ENCODE data around the gene ACAP2. TPM values are rescaled to one million over a fixed set of nuclear protein-coding genes. Genes with fewer than 3 reads are reported as not detected.

The ACAP2 gene
- total RNA-seq, 1 donor from 2014 or later, result 46.0 TPM

DNA sequence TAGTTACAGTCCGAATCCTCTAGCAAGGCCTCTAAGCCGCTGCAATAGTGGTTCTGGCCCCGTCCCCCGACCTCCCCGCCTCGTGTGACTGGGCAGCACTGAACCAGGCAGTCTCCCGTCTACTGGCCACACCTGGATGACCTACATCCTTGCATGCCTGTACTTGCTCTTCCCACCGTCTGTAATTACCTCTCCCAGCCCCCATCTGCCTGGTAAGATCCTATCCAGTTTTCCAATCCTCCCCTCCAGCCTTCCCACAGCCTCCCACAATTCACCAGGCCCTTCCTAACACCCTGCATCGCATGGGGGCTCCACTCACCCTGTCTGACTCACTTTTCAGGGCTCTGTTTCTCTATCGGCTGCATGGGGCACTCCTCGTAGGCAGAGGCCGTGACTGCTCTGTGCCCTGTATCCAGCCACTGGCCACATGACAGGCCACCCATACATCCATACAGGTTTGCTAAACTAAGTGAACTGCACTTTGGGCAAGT, 204.7 kb downstream of the ACAP2 start:
- H3K9me3 ChIP-seq (ENCODE audit: insufficient read depth, low read depth, low read length), result no peaks in the 10 kb centered on the region
- no peak overlapping the region for H3K9ac ChIP-seq (ENCODE audit: low read length)
- no peak overlapping the region for H2AFZ ChIP-seq (ENCODE audit: low read depth, low read length)
- H3K4me1 ChIP-seq (ENCODE audit: insufficient read depth, low read length), result no peaks in the 10 kb centered on the region
- Mint-ChIP-seq H3K9me3 (ENCODE audit: unreplicated experiment) (peaks cover 4% of the 10 kb centered on the region), H3K27me3 (ENCODE audit: low read depth, unreplicated experiment) (no peaks in the 10 kb centered on the region), H3K27ac (ENCODE audit: unreplicated experiment) (no peak overlapping the region), H3K4me1 (ENCODE audit: low read depth, unreplicated experiment) (peaks cover 13% of the 10 kb centered on the region), H3K36me3 (ENCODE audit: low read depth, unreplicated experiment) (peaks cover 11% of the 10 kb centered on the region), H3K4me3 (ENCODE audit: unreplicated experiment) (no peak overlapping the region)
- no peak overlapping the region for H3K4me2 ChIP-seq (ENCODE audit: low read length)
- no peak for TF ChIP-seq EZH2 (IDR thresholded peaks at IDR 0.05; ENCODE audit: insufficient read depth, low read length)
- TF ChIP-seq, protein P1, sequence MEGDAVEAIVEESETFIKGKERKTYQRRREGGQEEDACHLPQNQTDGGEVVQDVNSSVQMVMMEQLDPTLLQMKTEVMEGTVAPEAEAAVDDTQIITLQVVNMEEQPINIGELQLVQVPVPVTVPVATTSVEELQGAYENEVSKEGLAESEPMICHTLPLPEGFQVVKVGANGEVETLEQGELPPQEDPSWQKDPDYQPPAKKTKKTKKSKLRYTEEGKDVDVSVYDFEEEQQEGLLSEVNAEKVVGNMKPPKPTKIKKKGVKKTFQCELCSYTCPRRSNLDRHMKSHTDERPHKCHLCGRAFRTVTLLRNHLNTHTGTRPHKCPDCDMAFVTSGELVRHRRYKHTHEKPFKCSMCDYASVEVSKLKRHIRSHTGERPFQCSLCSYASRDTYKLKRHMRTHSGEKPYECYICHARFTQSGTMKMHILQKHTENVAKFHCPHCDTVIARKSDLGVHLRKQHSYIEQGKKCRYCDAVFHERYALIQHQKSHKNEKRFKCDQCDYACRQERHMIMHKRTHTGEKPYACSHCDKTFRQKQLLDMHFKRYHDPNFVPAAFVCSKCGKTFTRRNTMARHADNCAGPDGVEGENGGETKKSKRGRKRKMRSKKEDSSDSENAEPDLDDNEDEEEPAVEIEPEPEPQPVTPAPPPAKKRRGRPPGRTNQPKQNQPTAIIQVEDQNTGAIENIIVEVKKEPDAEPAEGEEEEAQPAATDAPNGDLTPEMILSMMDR (IDR thresholded peaks at IDR 0.05; ENCODE audit: insufficient read depth, low read depth, low read length), result no peak
- H3K27me3 ChIP-seq (ENCODE audit: insufficient read depth, low read length), result no peaks in the 10 kb centered on the region
- H3K79me2 ChIP-seq (ENCODE audit: insufficient read depth, low read length), result peaks cover 21% of the 10 kb centered on the region
- no peak overlapping the region for H3K27ac ChIP-seq (ENCODE audit: low read depth, low read length)
- FAIRE-seq (no peak), DNase-seq (ENCODE audit: low read depth) (no peak)
- H4K20me1 ChIP-seq (ENCODE audit: insufficient read depth, low read length), result peaks cover 4% of the 10 kb centered on the region
- no peak overlapping the region for H3K4me3 ChIP-seq (ENCODE audit: insufficient read depth, low read depth, low read length)
- no peaks in the 10 kb centered on the region for H3K36me3 ChIP-seq (ENCODE audit: insufficient read depth, low read length)

DNA sequence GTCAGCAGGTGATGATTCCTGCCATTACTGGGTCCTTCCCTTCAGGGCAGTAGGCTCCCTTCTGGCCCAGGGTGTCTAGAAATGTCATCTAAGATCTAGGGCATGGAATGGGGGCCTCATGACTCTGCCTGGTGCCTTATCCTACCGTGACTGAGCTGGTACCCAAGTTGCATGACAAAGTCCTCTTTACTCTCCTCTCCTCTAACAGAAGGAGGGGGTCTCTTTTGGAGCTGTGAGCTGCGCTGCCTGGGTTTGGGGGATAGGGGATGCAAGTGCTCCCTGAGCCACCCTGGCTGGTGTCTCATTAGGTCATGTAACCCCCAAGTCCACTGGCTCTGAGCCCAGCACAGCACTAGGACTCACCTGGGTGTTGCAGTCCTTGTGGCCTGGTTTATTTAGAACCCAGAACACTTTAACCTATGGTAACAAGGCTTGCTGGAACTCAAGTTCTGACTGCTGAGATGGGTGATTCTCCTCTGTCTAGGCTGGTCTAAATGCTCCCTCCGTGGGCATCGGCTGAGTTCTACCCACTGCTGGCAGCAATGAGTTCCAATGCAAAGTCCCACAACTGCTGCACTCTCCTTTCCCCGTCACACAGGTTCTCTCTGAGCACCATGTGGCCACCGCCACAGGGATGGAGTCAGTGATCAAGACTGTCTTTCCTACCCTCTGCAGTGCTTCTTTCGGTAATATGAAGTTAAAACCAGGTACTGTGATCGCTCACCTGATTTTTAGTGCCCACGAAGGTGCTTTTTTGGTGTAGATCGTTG, 205.8 kb downstream of the ACAP2 start:
- Histone ChIP-seq H3K27me3 (ENCODE audit: insufficient read depth, low read length) (no peaks in the 10 kb centered on the region), H3K9me3 (ENCODE audit: insufficient read depth, low read depth, low read length) (no peaks in the 10 kb centered on the region), H2AFZ (ENCODE audit: low read depth, low read length) (no peak overlapping the region), H3K4me1 (ENCODE audit: insufficient read depth, low read length) (no peaks in the 10 kb centered on the region), H3K4me3 (ENCODE audit: insufficient read depth, low read depth, low read length) (no peak overlapping the region), H3K79me2 (ENCODE audit: insufficient read depth, low read length) (peaks cover 11% of the 10 kb centered on the region), H3K36me3 (ENCODE audit: insufficient read depth, low read length) (no peaks in the 10 kb centered on the region), H3K27ac (ENCODE audit: low read depth, low read length) (no peak overlapping the region), H4K20me1 (ENCODE audit: insufficient read depth, low read length) (no peaks in the 10 kb centered on the region), H3K9ac (ENCODE audit: low read length) (no peak overlapping the region), H3K4me2 (ENCODE audit: low read length) (no peak overlapping the region)
- DNase-seq (ENCODE audit: low read depth) (no peak), FAIRE-seq (no peak)
- H3K9me3 Mint-ChIP-seq (ENCODE audit: unreplicated experiment), result peaks cover 4% of the 10 kb centered on the region
- H3K27ac Mint-ChIP-seq (ENCODE audit: unreplicated experiment), result no peak overlapping the region
- H3K4me1 Mint-ChIP-seq (ENCODE audit: low read depth, unreplicated experiment), result peaks cover 13% of the 10 kb centered on the region
- TF ChIP-seq EZH2 (IDR thresholded peaks at IDR 0.05; ENCODE audit: insufficient read depth, low read length), result no peak
- TF ChIP-seq, protein P1 (IDR thresholded peaks at IDR 0.05; ENCODE audit: insufficient read depth, low read depth, low read length), result no peak
- no peaks in the 10 kb centered on the region for H3K27me3 Mint-ChIP-seq (ENCODE audit: low read depth, unreplicated experiment)
- no peak overlapping the region for H3K4me3 Mint-ChIP-seq (ENCODE audit: unreplicated experiment)
- H3K36me3 Mint-ChIP-seq (ENCODE audit: low read depth, unreplicated experiment), result peaks cover 8% of the 10 kb centered on the region
